ENCODE data around the gene CLEC4G. TPM values are rescaled to one million over a fixed set of nuclear protein-coding genes. Genes with fewer than 3 reads are reported as not detected.

The CLEC4G gene
- polyA plus RNA-seq, 4 donors: 0.31 TPM; not detected in 3

- DNase-seq (ENCODE audit: low read depth in 4 of 4, low spot score in 3 of 4): no peak
Observed at GRCh38 chr19:7729831-7730285, 2.1 kb downstream of the CLEC4G start.

DNA sequence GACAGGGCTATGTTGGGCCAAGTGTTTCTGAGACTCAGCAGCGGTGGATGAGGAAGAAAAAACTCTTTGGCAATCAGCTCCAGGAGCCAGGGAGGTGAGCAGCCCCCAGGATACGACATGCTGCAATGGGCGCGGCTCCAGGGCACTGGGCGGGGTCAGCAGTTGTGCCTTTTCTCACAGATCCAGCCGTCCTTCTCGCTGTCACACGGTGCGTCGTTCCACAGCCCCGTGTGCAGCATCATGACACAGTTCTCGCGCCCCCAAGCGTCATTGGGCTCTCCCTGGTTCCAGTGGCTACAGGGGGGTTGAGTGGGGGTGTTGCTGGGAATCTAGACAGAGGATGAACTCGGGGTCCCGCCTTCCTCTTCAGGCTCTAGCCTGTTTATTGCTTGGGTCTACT lies 2.7 kb downstream of the CLEC4G start:
- DNase-seq (ENCODE audit: low read depth in 4 of 4, low spot score in 3 of 4): no peak

GRCh38 chr19:7725791-7726190 lies 6.1 kb downstream of the CLEC4G start:
- DNase-seq (ENCODE audit: low read depth in 4 of 4, low spot score in 3 of 4): no peak

- DNase-seq (ENCODE audit: low read depth in 4 of 4, low spot score in 3 of 4): no peak
Observed at GRCh38 chr19:7722231-7722651, 9.7 kb downstream of the CLEC4G start.

DNA sequence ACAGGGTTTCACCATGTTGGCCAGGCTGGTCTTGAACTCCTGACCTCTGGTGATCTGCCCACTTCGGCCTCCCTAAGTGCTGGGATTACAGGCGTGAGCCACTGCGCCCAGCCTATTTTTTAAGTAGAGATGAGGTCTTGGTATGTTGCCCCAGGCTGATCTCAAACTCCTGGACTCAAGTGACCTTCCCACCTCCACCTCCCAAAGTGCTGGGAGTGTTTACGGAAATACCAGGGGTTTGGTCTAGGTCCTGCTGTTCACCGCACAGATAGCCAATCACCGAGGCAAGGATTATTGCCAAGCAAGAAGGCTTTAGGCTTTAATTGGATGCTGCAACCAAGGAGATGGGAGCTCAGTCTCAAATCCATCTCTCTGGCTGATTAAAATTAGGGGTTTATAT lies 11.6 kb downstream of the CLEC4G start:
- DNase-seq (ENCODE audit: low read depth in 4 of 4, low spot score in 3 of 4): no peak

- no peak for DNase-seq (ENCODE audit: low read depth in 4 of 4, low spot score in 3 of 4)
Observed at GRCh38 chr19:7718668-7719067, 13.2 kb downstream of the CLEC4G start.

GRCh38 chr19:7716762-7717161 lies 15.1 kb downstream of the CLEC4G start:
- DNase-seq (ENCODE audit: low read depth in 4 of 4, low spot score in 3 of 4): no peak

DNA sequence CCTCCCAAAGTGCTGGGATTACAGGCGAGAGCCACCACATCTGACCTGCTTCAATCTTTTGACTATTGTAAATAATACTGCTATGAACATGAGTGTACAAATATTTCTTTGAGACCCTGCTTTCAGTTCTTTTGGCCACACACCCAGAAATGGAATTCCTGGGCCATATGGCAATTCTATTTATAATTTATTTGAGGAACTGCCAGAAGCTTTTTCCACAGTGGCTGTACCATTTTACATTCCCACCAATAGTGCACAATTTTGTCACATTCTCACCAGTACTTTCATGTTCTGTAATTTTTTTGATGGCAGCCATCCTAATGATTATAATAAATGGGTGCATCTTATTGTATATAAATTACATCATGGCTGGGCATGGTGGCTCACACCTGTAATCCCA lies 16.2 kb downstream of the CLEC4G start:
- no peak for DNase-seq (ENCODE audit: low read depth in 4 of 4, low spot score in 3 of 4)

GRCh38 chr19:7710616-7711015 lies 21.3 kb downstream of the CLEC4G start:
- DNase-seq (ENCODE audit: low read depth in 4 of 4, low spot score in 3 of 4): no peak

DNA sequence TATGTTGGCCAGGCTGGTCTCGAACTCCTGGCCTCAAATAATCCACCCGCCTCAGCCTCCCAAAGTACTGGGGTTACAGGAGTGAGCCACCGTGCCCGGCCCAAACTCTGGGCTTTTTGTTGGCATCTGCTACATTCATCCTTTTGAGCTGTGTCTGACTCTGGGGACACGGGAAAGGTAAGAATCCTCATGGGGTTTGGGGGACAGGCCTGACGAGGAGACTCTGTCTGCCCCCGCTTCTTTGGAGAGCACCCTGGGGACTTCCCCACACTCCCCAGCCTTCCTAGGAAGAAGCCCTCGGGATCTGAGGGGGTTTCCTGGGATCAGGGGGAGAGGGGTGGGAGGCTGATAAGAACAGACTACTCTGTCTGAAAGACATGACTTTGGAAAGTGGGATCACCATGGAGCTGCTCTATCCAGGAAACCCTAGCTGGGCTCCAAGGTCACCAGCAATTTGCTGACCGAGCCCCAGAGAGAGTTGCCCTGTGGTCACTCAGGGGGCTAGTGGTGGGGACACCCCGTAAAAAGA lies 21.9 kb downstream of the CLEC4G start:
- DNase-seq (ENCODE audit: low read depth in 4 of 4, low spot score in 3 of 4): no peak

GRCh38 chr19:7706955-7707456 lies 24.9 kb downstream of the CLEC4G start:
- DNase-seq (ENCODE audit: low read depth in 4 of 4, low spot score in 3 of 4): no peak

- no peak for DNase-seq (ENCODE audit: low read depth in 4 of 4, low spot score in 3 of 4)
Observed at GRCh38 chr19:7706188-7706954, 25.5 kb downstream of the CLEC4G start.

GRCh38 chr19:7705387-7706187 lies 26.3 kb downstream of the CLEC4G start:
- no peak for DNase-seq (ENCODE audit: low read depth in 4 of 4, low spot score in 3 of 4)

DNA sequence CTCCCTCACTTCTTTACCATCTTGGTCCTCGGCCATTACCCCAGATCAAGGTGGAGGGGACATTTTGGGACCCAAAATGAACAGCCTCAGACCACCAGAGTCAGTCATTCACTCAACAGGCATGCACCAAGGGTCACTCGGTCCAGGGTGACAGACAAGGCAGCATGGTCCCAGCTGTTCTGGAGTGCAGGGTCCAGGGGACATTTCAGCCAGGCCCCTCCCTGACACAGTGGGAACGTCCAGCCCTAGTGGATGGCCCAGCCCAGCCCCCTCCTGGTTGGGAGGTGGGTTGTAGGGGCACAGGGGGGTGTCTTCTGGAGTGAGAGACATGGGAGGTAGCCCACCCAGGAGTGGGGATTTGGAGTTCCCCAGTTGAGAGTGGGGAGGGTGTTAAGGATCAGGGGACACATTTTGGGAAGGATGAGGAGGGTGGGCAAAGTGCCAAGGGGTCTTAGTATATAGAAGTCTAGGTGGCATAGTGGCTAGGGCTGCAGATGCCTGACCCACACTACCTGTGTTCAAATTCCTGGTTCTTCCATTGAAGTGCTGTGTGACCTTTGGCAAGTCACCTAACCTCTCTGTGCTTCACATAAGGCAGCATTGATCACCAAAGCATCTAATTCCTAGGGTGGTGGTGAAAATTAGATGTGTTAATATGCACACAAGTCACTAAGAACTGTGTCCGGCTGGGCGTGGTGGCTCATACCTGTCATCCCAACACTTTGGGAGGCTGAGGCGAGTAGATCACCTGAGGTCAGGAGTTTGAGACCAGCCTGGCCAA lies 27.4 kb downstream of the CLEC4G start:
- DNase-seq (ENCODE audit: low read depth in 4 of 4, low spot score in 3 of 4): no peak

DNA sequence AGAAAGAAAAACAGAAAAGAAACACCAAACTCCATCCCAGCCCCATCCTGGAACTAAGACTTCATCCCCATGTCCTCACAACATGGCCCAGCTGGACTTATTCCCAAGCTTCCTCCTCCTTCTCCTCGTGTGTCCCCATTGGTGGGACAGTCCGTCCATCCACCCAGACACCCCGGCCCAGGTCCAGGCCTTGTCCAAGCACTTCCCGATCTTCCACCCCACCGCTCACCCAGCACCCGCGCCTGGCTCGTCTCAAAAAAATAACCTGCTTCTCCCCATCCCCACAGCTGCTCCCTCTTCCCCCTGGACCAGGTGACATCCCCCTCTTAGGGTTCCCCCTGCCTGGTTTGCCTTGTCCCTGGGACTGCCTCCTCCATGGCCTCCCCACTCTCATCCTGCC lies 28.6 kb downstream of the CLEC4G start:
- no peak for DNase-seq (ENCODE audit: low read depth in 4 of 4, low spot score in 3 of 4)

- no peak for DNase-seq (ENCODE audit: low read depth in 4 of 4, low spot score in 3 of 4)
Observed at GRCh38 chr19:7701654-7702457, 30.1 kb downstream of the CLEC4G start, which contains the start of gene FCER2. Gene FCER2 (minus strand): TSS chr19:7702131. CDS start chr19:7699760, 2,371 bp downstream.

DNA sequence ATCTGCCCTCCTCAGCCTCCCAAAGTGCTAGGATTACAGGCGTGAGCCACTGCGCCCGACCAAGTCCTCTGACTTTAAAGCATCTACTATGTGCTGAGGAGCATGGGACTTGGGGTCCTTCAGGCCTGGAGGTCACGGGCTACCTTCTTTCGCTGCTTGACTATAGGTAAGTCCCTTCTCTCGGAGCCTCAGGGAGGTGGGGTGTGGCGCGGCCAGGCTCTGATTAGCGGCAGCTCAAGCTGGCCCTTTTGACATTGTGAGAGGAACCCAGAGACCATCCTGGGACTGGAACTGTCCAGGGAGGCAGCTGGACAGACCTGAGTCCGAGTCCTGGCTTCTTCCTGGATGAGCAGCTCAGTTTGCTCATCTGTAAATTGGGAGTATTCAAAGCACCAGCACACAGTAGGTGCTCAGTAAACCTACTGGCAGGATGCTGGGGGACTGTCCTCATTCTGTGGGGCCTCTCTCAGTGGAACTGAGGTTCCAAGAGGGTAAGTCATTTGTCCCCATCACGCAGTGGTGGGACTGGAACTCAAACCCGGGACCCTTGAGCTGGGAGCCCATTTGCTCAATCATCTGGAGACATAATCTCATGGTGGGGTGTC lies 30.8 kb downstream of the CLEC4G start:
- no peak for DNase-seq (ENCODE audit: low read depth in 4 of 4, low spot score in 3 of 4)

DNA sequence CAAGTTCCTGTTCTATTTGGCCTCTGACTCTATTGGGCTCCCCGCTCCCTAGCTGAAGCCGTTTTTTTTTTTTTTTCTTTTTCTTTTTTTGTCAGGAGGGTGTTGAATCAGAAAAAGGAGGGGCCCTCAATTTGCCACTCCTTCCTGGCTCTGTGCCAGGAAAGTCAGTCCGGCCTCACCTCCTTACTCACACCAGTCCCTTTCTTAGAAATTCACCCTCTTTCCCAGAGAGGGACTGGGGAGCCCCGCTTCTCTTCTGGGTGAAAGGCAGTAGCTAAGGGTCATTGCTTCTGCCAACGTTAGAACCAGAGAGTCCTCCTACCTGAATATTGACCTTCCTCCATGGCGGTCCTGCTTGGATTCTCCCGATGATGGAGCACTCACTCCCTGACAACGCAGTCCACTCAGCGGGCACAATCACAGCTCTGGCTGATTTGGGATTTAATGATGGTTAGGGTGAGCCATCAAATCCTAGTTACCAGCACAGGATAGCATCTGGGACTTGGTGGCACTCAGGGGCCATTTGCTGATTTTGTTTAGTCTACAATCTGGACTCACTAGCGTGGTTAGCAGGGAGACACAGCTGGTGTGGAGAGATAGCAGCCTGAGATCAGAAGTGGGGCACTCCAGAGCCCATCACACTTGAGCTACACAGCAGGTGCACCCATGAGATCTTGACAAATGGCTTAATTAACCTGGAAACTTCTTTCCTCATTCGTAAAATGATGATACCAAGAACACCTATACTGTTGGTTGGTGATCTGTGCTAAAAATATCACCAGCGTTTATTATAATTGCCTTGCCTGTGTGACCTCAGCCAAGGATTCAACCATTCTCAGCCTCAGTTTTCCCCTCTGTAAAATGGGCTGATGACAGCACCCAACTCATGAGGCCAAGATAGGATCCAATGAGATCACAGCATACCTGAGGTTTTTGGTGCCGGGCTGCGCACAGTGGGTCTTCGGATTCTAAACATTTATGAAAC lies 32.2 kb downstream of the CLEC4G start:
- DNase-seq (ENCODE audit: low read depth in 4 of 4, low spot score in 3 of 4): no peak

Data from left renal pelvis (tissue), 4 donors.